ENCODE results near the gene ASTN1.

The ASTN1 gene

GRCh38 chr1:176939993-176940392 is 224.5 kb downstream of the ASTN1 start:
- Histone ChIP-seq H3K27ac (no peak overlapping the region), H3K36me3 (no peaks in the 10 kb centered on the region), H3K4me1 (no peaks in the 10 kb centered on the region), H3K27me3 (no peaks in the 10 kb centered on the region), H3K4me3 (no peak overlapping the region), H3K9me3 (no peaks in the 10 kb centered on the region)
- intact Hi-C loops (cut with DNase I; ENCODE audit: low total_unique reads): no loop called here
- no peak for DNase-seq
- no peak for TF ChIP-seq CTCF (IDR thresholded peaks at IDR 0.05)

- Histone ChIP-seq H3K9me3 (no peaks in the 10 kb centered on the region), H3K27ac (no peak overlapping the region), H3K27me3 (no peaks in the 10 kb centered on the region), H3K4me1 (peaks cover 0 to 7% (median 0%) of the 10 kb centered on the region in 4 donors), H3K36me3 (no peaks in the 10 kb centered on the region), H3K4me3 (no peak overlapping the region)
- intact Hi-C loops (cut with DNase I; ENCODE audit: low total_unique reads): no loop called here
- TF ChIP-seq CTCF (IDR thresholded peaks at IDR 0.05): no peak
- no peak for DNase-seq
These were observed 226.1 kb downstream of the ASTN1 start for GRCh38 chr1:176938375-176938774.

GRCh38 chr1:176934370-176934769 is 230.1 kb downstream of the ASTN1 start:
- Histone ChIP-seq H3K27ac (no peak overlapping the region), H3K4me3 (no peak overlapping the region), H3K9me3 (no peaks in the 10 kb centered on the region), H3K36me3 (no peaks in the 10 kb centered on the region), H3K27me3 (no peaks in the 10 kb centered on the region), H3K4me1 (peaks cover 0 to 23% (median 6%) of the 10 kb centered on the region in 4 donors)
- intact Hi-C loops (cut with DNase I; ENCODE audit: low total_unique reads): no loop called here
- TF ChIP-seq CTCF (IDR thresholded peaks at IDR 0.05): no peak
- no peak for DNase-seq

GRCh38 chr1:176932114-176933104 is 232.1 kb downstream of the ASTN1 start:
- no peaks in the 10 kb centered on the region for H3K27me3 ChIP-seq
- DNase-seq: no peak
- peaks cover 0 to 23% (median 6%) of the 10 kb centered on the region in 4 donors for H3K4me1 ChIP-seq
- intact Hi-C loops (cut with DNase I; ENCODE audit: low total_unique reads): no loop called here
- H3K9me3 ChIP-seq: no peaks in the 10 kb centered on the region
- no peak for TF ChIP-seq CTCF (IDR thresholded peaks at IDR 0.05)
- no peaks in the 10 kb centered on the region for H3K36me3 ChIP-seq
- H3K27ac ChIP-seq: no peak overlapping the region
- no peak overlapping the region for H3K4me3 ChIP-seq

- TF ChIP-seq CTCF (IDR thresholded peaks at IDR 0.05): no peak
- Histone ChIP-seq H3K9me3 (no peaks in the 10 kb centered on the region), H3K4me1 (peaks cover 0 to 23% (median 6%) of the 10 kb centered on the region in 4 donors), H3K4me3 (no peak overlapping the region), H3K27me3 (no peaks in the 10 kb centered on the region), H3K27ac (no peak overlapping the region), H3K36me3 (no peaks in the 10 kb centered on the region)
- no peak for DNase-seq
- intact Hi-C loops (cut with DNase I; ENCODE audit: low total_unique reads): no loop called here
These were observed 233.0 kb downstream of the ASTN1 start for GRCh38 chr1:176931526-176931925.
